Right atrium auricular region (tissue), 2 donors: ENCODE data around the gene SMCR8. TPM values are rescaled to one million over a fixed set of nuclear protein-coding genes. Genes with fewer than 3 reads are reported as not detected.

ENCODE experiments used
- DNase-seq: peaks from one replicate; pipeline ENCODE4 v3.0.0-alpha.2; 2019; ENCODE audit warnings: low spot score
- H3K27ac ChIP-seq, 2 donors: fragments of 200-600 bp; sonication (generic); 1 replicate in 1 of 2; 2 replicates in 1 of 2; pipeline ENCODE4 v1.5.1; 2016 to 2019
- H3K27me3 ChIP-seq, 2 donors: fragments of 200-600 bp; sonication (generic); one replicate each; pipeline versions ENCODE4 v1.5.1 to v1.6.0; 2017 to 2019
- H3K36me3 ChIP-seq: fragments of 200-600 bp; sonication (generic); one replicate; pipeline ENCODE4 v1.5.1; 2016
- H3K4me1 ChIP-seq, 2 donors: fragments of 200-600 bp; sonication (generic); one replicate each; pipeline versions ENCODE4 v1.5.1 to v1.6.0; 2017 to 2019
- H3K4me3 ChIP-seq, 2 donors: fragments of 200-600 bp; sonication (generic); 1 replicate in 1 of 2; 2 replicates in 1 of 2; pipeline ENCODE4 v1.5.1; 2017 to 2019; ENCODE audit warnings: mild to moderate bottlenecking in 1 of 2, moderate library complexity in 1 of 2
- H3K9me3 ChIP-seq, 2 donors: fragments of 200-600 bp; sonication (generic); one replicate each; pipeline ENCODE4 v1.5.1; 2019
- CTCF ChIP-seq, 2 donors: fragments of 200-600 bp; sonication (generic); IDR thresholded peaks; one replicate each; pipeline ENCODE4 v1.5.1; 2019; ENCODE audit warnings: antibody characterized with exemption in 2 of 2
- total RNA-seq, 2 donors: library from RNA; depleted of rRNA; stranded (reverse); fragments of >200 nt; gene quantifications; one replicate each; pipeline ENCODE4 v1.1.0, GENCODE V29; 2016

The SMCR8 gene
- total RNA-seq, 2 donors from 2014 or later: 11.1 to 11.4 TPM

- Histone ChIP-seq H3K36me3 (peaks cover 70% of the 10 kb centered on the region), H3K4me3 (no peak overlapping the region), H3K27me3 (no peaks in the 10 kb centered on the region), H3K4me1 (peaks cover 0 to 5% of the 10 kb centered on the region in 2 donors), H3K27ac (no peak overlapping the region), H3K9me3 (no peaks in the 10 kb centered on the region)
- DNase-seq: no peak
- no peak for TF ChIP-seq CTCF (IDR thresholded peaks at IDR 0.05)
Observed at GRCh38 chr17:18277076-18277475, 38.0 kb upstream of the SMCR8 start.

- H3K27ac ChIP-seq: no peak overlapping the region
- peaks cover 0 to 5% of the 10 kb centered on the region in 2 donors for H3K4me1 ChIP-seq
- H3K4me3 ChIP-seq: no peak overlapping the region
- no peak for TF ChIP-seq CTCF (IDR thresholded peaks at IDR 0.05)
- no peaks in the 10 kb centered on the region for H3K27me3 ChIP-seq
- DNase-seq: no peak
- H3K9me3 ChIP-seq: no peaks in the 10 kb centered on the region
- H3K36me3 ChIP-seq: peaks cover 87% of the 10 kb centered on the region
Observed at GRCh38 chr17:18278867-18279266, 36.2 kb upstream of the SMCR8 start.

GRCh38 chr17:18280249-18280648, 34.8 kb upstream of the SMCR8 start:
- Histone ChIP-seq H3K27me3 (no peaks in the 10 kb centered on the region), H3K9me3 (no peaks in the 10 kb centered on the region), H3K4me1 (peaks cover 0 to 5% of the 10 kb centered on the region in 2 donors), H3K27ac (no peak overlapping the region), H3K4me3 (no peak overlapping the region), H3K36me3 (peaks cover 92% of the 10 kb centered on the region)
- DNase-seq: no peak
- TF ChIP-seq CTCF (IDR thresholded peaks at IDR 0.05): no peak

- Histone ChIP-seq H3K27ac (no peak overlapping the region), H3K27me3 (no peaks in the 10 kb centered on the region), H3K4me3 (no peak overlapping the region), H3K4me1 (peaks cover 0 to 5% of the 10 kb centered on the region in 2 donors), H3K36me3 (peaks cover 95% of the 10 kb centered on the region), H3K9me3 (no peaks in the 10 kb centered on the region)
- TF ChIP-seq CTCF (IDR thresholded peaks at IDR 0.05): no peak
- no peak for DNase-seq
Observed at GRCh38 chr17:18280766-18281371, 34.2 kb upstream of the SMCR8 start.

GRCh38 chr17:18281788-18282187, 33.3 kb upstream of the SMCR8 start:
- H3K4me3 ChIP-seq: no peak overlapping the region
- no peak for TF ChIP-seq CTCF (IDR thresholded peaks at IDR 0.05)

GRCh38 chr17:18285296-18285695, 29.8 kb upstream of the SMCR8 start:
- Histone ChIP-seq H3K27ac (no peak overlapping the region), H3K4me3 (no peak overlapping the region), H3K4me1 (peaks cover 0 to 5% of the 10 kb centered on the region in 2 donors), H3K27me3 (no peaks in the 10 kb centered on the region), H3K36me3 (peaks cover 85% of the 10 kb centered on the region), H3K9me3 (no peaks in the 10 kb centered on the region)
- no peak for DNase-seq
- TF ChIP-seq CTCF (IDR thresholded peaks at IDR 0.05): no peak

More at GRCh38 chr17:18281788-18282187, 33.3 kb upstream of the SMCR8 start:
- Histone ChIP-seq H3K9me3 (no peaks in the 10 kb centered on the region), H3K4me1 (peaks cover 0 to 5% of the 10 kb centered on the region in 2 donors), H3K36me3 (peaks cover 90% of the 10 kb centered on the region), H3K27me3 (no peaks in the 10 kb centered on the region), H3K27ac (no peak overlapping the region)
- DNase-seq: no peak
